ENCODE measurements around the gene ZER1. TPM values are rescaled to one million over a fixed set of nuclear protein-coding genes. Genes with fewer than 3 reads are reported as not detected.
A peak's percentile ranks its signal among the peaks of the same experiment; 100 is the strongest.

Gene ZER1
- total RNA-seq, 1 donor from 2014 or later: 40.6 TPM

- ATAC-seq: no peak
- no peak for DNase-seq (ENCODE audit: low spot score)
- intact Hi-C loops (cut with DNase I): no loop called here
Observed at GRCh38 chr9:128721487-128722010, 50.2 kb downstream of the ZER1 start.

DNA sequence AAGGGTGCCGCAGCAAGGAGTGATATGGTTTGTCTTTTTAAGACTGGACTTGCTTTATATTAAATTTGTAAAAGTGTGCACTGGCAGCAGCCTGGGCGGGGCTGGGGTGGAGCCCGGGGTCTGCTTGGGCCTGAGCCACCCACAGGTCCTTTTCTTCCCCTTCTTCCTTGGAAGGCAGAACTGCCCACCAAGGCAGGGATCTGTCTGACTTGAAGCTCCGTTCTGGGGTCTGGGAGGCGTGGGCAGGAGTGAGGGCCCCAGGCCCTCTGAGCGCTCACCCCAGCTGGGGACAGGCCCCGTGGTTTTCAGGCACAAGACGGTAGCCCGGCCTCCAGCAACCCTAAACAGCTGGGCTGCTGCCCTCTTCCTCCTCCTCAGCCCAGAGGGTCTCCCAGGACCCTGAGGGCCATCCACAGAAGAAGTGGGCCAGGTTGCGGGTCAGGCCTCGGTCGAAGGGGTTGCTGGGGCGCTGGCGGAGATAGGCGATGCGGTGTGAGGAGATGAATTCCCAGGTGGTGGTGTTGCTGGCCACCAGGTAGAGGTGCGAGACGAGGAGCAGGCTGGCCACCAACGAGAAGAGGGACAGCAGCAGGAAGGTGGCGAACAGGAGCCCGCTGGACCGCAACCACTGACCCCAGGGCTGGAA, 50.8 kb downstream of the ZER1 start:
- DNase-seq (ENCODE audit: low spot score) (no peak), ATAC-seq (no peak)
- intact Hi-C loops (cut with DNase I): no loop called here

GRCh38 chr9:128719919-128720605, 51.7 kb downstream of the ZER1 start:
- ATAC-seq (no peak), DNase-seq (ENCODE audit: low spot score) (no peak)
- intact Hi-C loops (cut with DNase I): no loop called here

DNA sequence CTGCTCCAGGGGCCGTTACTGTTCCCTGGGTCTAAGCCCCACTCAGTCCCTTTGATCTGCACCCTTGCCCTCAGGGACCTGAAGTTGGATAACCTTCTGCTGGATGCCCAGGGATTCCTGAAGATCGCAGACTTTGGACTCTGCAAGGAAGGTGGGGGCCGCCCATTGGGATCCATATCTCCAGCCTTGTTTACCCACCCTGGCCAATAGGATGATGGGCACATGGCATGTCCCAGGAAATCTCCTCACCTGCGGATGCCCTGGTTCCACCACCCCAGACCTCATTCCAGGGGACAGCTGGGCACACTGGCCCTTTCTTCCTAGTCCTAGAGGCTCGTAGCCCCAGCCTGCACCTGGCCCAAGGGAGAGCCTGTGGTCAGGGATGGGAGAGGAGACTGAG, 53.3 kb downstream of the ZER1 start:
- ATAC-seq: no peak
- intact Hi-C loops (cut with DNase I): no loop called here
- DNase-seq (ENCODE audit: low spot score): no peak

- DNase-seq (ENCODE audit: low spot score) (no peak), ATAC-seq (no peak)
- intact Hi-C loops (cut with DNase I): no loop called here
Observed at GRCh38 chr9:128718047-128718446, 53.7 kb downstream of the ZER1 start.

DNA sequence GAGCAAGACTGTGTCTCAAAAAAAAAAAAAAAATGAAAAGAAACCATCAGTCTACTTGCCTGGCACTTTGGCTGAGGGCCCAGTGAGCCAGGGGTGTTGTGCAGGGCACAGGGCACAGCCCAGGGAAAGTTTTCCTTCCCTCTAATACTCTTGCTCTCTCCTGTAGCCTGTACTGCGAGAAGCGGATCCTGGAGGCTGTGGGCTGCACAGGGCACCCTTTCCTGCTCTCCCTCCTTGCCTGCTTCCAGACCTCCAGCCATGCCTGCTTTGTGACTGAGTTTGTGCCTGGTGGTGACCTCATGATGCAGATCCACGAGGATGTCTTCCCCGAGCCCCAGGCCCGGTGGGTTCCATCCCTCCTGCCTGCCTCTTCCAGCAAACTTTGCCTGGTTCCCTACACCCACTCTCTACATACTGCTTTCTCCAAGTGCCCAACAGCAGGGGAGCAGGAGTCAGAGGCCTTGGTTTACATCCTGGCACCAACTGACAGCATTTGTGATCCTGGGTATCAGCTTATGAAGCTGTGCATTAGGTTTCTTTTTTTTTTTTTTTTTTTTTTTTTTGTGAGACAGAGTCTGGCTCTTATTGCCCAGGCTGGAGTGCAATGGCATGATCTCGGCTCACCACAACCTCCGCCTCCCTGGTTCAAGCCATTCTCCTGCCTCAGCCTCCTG, 55.0 kb downstream of the ZER1 start:
- intact Hi-C loops (cut with DNase I): no loop called here
- no peak for DNase-seq (ENCODE audit: low spot score)
- ATAC-seq: no peak

- no peak for ATAC-seq
- intact Hi-C loops (cut with DNase I): no loop called here
- no peak for DNase-seq (ENCODE audit: low spot score)
Observed at GRCh38 chr9:128715436-128715750, 56.3 kb downstream of the ZER1 start.

- no peak for ATAC-seq
- intact Hi-C loops (cut with DNase I): no loop called here
- peak; percentile 47 for DNase-seq (ENCODE audit: low spot score)
Observed at GRCh38 chr9:128714586-128715435, 56.9 kb downstream of the ZER1 start.

GRCh38 chr9:128713941-128714573, 57.7 kb downstream of the ZER1 start:
- intact Hi-C loops (cut with DNase I): no loop called here
- DNase-seq (ENCODE audit: low spot score): peak; percentile 39
- ATAC-seq: no peak

GRCh38 chr9:128713411-128713780, 58.3 kb downstream of the ZER1 start:
- DNase-seq (ENCODE audit: low spot score): peak; percentile 40
- intact Hi-C loops (cut with DNase I): no loop called here
- peak; percentile 14 for ATAC-seq

GRCh38 chr9:128712451-128713410, 59.0 kb downstream of the ZER1 start:
- peak; percentile 46 for DNase-seq (ENCODE audit: low spot score)
- intact Hi-C loops (cut with DNase I): no loop called here
- ATAC-seq: no peak

GRCh38 chr9:128707446-128707845, 64.3 kb downstream of the ZER1 start:
- intact Hi-C loops (cut with DNase I): no loop called here
- no peak for DNase-seq (ENCODE audit: low spot score)
- ATAC-seq: no peak

GRCh38 chr9:128706671-128707381, 64.9 kb downstream of the ZER1 start:
- DNase-seq (ENCODE audit: low spot score): peak; percentile 48
- ATAC-seq: no peak
- intact Hi-C loops (cut with DNase I): no loop called here

GRCh38 chr9:128706045-128706444, 65.7 kb downstream of the ZER1 start:
- DNase-seq (ENCODE audit: low spot score) (peak; percentile 18), ATAC-seq (no peak)
- intact Hi-C loops (cut with DNase I): no loop called here

DNA sequence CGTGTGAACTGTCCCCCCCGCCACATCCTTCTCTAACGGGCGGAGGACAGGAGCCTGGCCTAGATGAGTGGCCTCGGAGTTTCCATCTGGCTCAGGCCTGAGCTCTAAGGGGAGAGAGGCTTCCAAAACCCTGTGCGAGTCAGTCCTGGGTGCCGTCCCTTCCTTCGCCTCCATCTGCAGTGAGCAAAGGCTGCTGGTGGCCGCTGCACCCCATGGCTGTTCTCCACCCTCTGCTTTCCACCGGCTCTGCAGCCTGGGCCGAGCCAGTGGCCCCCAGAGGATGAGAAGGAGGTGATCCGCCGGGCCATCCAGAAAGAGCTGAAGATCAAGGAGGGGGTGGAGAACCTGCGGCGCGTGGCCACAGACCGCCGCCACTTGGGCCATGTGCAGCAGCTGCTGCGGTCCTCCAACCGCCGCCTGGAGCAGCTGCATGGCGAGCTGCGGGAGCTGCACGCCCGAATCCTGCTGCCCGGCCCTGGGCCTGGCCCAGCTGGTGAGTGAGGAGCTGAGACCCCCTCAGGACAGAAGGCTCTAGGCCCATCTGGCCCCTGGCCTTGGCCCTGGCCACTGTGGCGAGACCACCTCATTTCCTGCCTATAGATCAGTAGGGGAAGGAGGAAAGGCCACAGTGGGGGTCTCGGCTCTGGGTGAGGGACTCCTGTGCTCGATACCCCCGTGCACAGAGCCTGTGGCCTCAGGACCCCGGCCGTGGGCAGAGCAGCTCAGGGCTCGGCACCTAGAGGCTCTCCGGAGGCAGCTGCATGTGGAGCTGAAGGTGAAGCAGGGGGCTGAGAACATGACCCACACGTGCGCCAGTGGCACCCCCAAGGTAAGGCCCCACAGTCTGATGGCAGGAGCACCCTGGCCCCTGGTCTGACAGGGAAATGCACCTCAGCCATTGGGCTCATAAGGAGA, 66.4 kb downstream of the ZER1 start:
- intact Hi-C loops (cut with DNase I): no loop called here
- ATAC-seq: no peak
- DNase-seq (ENCODE audit: low spot score): peak; percentile 47

DNA sequence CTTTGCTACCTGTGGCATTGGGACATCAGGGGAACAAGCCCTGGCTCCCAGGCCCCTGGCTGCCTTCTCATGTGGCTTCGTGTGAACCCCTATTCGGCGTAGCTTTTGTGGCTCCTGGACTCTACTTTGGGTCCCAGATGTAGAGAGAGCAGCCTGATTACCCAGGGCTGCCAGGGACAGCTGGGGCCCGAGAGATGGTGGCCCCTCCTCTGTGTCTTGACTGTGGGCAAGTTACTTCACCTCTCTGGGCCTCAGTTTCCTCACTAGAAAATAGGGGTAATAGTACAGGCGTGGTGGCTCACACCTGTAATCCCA, 67.4 kb downstream of the ZER1 start:
- DNase-seq (ENCODE audit: low spot score) (no peak), ATAC-seq (no peak)
- intact Hi-C loops (cut with DNase I): no loop called here

Measured in sciatic nerve (tissue), 2 donors.